ENCODE measurements around the gene PTPRD.

DNA sequence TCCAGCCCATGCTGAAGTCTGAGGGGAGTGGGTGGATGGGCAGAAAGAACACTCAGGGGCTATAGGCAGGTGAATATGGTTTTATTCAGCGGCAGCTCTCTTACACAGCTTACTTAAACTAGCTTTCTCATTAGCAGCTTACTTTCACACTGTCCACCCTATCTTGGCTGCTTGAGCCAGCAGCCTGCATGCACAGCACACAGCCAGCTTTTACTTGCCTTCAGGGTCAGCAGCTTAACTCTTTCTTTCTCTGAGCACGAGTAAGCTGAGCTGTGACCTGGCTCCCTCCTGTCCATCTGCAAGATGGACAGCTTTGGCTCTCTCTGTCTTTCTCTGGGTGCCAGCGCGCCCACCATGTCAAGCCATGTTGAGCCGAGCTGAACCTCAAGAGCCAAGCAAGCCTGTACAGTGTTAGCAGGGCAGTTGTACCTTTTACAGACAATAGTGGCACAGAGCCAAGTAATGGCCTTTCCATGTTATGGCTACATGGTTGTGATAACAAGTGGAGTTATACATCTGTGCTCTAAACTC is 1054.9 kb downstream of the PTPRD start:
- TF ChIP-seq, protein P1, sequence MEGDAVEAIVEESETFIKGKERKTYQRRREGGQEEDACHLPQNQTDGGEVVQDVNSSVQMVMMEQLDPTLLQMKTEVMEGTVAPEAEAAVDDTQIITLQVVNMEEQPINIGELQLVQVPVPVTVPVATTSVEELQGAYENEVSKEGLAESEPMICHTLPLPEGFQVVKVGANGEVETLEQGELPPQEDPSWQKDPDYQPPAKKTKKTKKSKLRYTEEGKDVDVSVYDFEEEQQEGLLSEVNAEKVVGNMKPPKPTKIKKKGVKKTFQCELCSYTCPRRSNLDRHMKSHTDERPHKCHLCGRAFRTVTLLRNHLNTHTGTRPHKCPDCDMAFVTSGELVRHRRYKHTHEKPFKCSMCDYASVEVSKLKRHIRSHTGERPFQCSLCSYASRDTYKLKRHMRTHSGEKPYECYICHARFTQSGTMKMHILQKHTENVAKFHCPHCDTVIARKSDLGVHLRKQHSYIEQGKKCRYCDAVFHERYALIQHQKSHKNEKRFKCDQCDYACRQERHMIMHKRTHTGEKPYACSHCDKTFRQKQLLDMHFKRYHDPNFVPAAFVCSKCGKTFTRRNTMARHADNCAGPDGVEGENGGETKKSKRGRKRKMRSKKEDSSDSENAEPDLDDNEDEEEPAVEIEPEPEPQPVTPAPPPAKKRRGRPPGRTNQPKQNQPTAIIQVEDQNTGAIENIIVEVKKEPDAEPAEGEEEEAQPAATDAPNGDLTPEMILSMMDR (IDR thresholded peaks at IDR 0.05; ENCODE audit: low read depth, low read length, poor library complexity, severe bottlenecking), result no peak
- no peak for TF ChIP-seq EZH2phosphoT487 (IDR thresholded peaks at IDR 0.05; ENCODE audit: borderline replicate concordance, low read length)

All from DOHH2 (cell line).